ENCODE measurements around the gene CSNK1A1L.
"Not testable (repeated sequence)": the region's sequence is repeated elsewhere in the genome, so short reads cannot be mapped to it uniquely, and the experiment has no call there.

Gene CSNK1A1L

DNA sequence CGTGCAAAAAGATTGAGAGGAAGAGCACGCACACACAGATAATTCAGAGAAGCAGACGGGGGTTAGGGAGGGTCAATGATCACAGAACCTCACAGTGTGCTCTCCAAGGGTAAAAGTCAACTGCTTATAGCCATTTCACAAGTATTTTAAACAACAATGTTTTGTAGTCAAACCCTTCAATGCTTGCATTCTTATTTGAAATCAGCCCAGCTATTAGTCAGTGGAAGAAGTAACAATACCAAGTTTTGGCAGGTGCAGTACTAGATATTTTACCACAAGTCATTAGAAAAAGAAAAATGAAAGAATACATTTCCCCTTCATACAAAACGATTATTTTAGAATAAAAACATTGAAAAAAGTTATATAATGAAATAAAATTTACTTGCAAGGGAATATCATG, 2.6 kb downstream of the CSNK1A1L start:
- no peak for DNase-seq

GRCh38 chr13:37101201-37101600, 4.3 kb downstream of the CSNK1A1L start:
- no peak for DNase-seq

GRCh38 chr13:37100731-37101130, 4.7 kb downstream of the CSNK1A1L start:
- DNase-seq, result no peak

DNA sequence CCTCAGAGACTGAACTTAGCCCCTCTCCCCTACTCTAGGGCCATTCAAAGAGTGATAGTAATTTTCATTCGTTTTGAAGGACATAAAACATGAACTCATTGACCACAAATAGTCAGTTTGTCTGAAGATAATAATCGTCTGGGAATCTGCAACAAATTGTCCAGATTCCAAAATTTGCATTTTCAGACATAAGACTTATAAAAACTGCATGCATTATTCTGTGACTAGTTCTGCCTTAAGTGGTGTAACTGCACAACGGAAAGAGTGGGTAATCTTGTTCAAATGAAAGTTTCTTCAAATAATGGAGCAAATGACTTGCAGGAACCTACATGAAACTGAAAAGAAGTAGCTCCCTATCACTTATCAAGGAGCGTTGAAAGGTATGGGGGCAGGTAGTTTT, 8.4 kb downstream of the CSNK1A1L start:
- DNase-seq, result no peak

DNA sequence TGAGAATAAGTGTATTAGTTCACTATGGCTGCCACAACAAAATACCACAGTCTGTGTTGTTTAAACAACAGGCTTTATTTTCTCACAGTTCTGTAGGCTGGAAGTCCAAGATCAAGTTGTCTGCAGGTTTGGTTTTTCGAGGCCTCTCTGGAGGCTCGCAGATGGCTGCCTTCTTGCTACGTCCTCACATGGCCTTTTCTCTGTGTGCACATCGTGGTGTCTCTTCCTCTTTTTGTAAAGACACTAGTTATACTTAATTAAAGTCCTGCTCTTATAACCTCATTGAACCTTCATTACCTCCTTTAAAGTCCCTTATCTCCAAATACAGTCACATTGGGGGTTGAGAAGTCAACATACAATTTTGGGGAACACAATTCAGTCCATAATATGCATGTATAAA, 10.6 kb downstream of the CSNK1A1L start:
- no peak for DNase-seq

GRCh38 chr13:37094099-37094498, 11.4 kb downstream of the CSNK1A1L start:
- no peak for DNase-seq

- DNase-seq, result no peak
Observed at GRCh38 chr13:37091835-37092234, 13.6 kb downstream of the CSNK1A1L start.

GRCh38 chr13:37090912-37091311, 14.6 kb downstream of the CSNK1A1L start:
- DNase-seq, result no peak

DNA sequence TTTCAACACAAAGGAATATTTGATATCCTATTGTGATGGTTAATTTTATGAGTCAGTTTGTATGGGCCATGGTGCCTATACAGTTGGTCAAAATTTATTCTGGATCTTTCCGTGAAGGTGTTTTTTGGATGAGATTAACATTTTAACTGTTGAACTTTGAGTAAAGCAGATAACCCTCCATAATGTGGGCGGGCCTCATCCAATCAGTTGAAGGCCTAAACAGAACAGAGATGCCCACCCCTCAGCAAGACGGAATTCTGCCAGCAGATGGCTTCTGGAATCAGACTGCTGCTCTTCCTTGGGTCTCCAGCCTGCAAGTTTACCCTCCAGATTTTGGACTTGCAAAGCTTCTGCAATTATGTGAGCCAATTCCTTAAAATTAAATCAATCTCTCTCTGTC, 16.0 kb downstream of the CSNK1A1L start:
- no peak for DNase-seq

DNA sequence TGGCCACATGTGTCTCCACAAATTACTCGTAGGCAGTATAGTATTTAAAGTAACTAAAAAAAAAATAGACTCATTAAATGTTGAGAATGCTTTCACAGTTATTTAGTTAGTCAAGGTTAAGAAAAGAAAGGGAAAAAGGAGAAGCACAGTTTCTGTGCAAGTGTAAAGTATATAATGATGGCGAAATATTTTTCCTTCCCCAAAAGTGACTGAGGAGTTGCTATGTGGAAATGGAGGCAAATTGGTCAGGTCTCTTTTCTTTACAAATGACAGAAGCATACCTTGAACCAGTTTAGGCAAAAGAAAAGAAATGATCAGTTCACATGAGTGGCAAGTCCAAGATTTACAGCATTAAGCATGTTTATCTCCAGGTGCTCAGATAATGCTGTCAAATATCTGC, 18.0 kb downstream of the CSNK1A1L start:
- DNase-seq, result no peak

GRCh38 chr13:37085606-37086005, 19.9 kb downstream of the CSNK1A1L start:
- DNase-seq, result no peak

GRCh38 chr13:37076818-37077217, 28.6 kb downstream of the CSNK1A1L start:
- no peak for DNase-seq

- DNase-seq, result no peak
Observed at GRCh38 chr13:37075164-37075563, 30.3 kb downstream of the CSNK1A1L start.

GRCh38 chr13:37074703-37075102, 30.8 kb downstream of the CSNK1A1L start:
- DNase-seq, result peak; percentile 68

DNA sequence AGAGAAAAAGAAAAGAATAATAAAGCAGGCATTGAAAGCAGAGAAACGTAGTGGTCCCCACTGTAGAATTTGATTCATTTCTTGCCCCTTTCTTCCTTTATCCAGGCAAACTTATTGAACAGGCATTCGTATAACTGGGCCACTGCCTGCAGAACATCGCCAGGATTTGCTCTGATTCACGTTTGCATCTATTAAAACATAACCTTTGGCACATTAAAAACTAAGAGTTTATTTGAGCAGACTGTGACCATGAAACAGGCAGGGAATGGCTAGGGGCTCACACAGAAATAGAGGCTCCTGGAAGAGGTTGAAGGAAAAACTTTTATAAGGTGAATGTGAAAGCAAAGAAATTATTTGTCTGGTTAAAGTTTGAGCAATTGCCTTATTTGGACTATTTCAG, 33.4 kb downstream of the CSNK1A1L start:
- DNase-seq, result no peak

- DNase-seq, result no peak
Observed at GRCh38 chr13:37070956-37071355, 34.5 kb downstream of the CSNK1A1L start.

DNA sequence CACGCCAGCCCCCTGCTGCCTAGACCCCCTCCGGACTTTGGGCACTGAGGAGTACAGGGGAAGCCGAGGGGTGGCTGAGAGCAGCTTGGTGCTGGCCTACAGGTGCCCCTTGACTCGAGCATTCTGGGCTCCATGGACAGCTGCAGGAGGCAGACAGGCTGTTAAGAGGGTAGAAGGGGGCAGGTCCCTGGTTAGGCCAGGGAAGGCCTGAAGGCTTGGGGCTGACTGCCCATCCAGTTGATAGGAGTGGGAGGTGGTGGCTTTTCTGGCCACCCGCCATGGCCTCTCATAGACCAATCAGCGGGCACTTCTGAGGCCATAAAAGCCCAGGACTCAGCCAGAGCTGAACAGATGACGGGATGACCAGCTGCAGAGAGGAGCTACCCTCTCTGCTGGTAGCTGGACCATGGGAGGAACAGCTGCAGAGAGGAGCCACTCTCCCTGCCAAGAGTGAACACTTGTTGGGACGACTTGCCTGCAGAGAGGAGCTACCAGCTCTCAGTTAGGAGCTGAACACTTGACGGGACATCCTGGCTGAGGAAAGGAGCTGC, 35.2 kb downstream of the CSNK1A1L start:
- no peak for DNase-seq

DNA sequence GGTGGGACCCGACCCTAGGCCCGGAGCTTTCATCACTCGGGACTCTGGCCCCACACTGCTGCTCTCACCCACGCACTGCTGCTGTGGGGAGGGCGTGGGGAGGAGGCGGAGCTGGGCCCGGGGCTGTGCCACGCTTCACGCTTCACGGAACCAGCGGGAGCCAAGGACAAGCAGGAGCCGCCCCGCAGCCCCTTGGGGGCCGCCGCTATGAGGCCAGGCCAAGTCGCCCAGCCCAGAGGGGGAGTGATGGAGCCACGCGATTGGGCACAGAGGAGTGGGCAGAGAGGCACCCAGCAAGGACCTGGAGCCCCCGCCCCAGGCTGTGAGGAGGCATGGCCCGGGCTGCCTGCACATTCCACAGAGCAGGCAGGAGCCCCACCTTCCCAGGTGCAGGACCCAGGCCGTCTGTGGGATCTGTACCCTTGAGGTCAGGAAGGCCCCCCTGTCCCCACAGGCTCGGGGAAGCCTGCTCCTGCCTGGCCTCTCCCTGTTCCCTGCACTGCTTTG, 35.8 kb downstream of the CSNK1A1L start:
- no peak for DNase-seq

GRCh38 chr13:37068962-37069361, 36.5 kb downstream of the CSNK1A1L start:
- DNase-seq, result peak; percentile 18

GRCh38 chr13:37067874-37068273, 37.6 kb downstream of the CSNK1A1L start:
- DNase-seq, result no peak

- peak; percentile 26 for DNase-seq
Observed at GRCh38 chr13:37065890-37066526, 39.5 kb downstream of the CSNK1A1L start.

DNA sequence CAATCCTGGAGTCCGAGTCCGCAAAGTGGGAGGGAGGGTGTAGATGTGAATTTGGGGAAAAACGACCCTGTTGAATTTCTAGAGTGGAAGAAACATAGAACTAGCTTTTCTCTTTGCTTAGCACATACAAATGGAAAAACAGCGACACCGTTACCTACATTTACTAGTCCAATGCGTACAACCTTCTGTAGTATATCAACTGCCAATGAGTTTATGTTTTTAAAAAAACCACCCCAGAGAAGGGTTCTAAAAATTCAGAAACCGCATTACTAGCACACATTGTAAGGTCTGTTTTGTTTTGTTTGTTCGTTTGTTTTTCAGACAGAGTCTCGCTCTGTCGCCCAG, 45.6 kb downstream of the CSNK1A1L start:
- no peak for DNase-seq

- peak; percentile 96 for DNase-seq
Observed at GRCh38 chr13:37058910-37059847, 46.3 kb downstream of the CSNK1A1L start, which contains the start of gene SUPT20H. Gene SUPT20H (minus strand): TSS chr13:37059688. CDS start chr13:37051490, 8,198 bp downstream.

- DNase-seq, result not testable (repeated sequence)
Observed at GRCh38 chr13:37056228-37056627, 49.2 kb downstream of the CSNK1A1L start.

Data from DMS53 (cell line).